22Rv1 (cell line): ENCODE measurements around the gene VENTX.

Experiments used
- H3K27ac ChIP-seq: fragments of 450-650 bp; 2 replicates; pipeline ENCODE4 v1.5.1; 2017
- ZFX ChIP-seq: fragments of 450-650 bp; IDR thresholded peaks from 2 replicates; pipeline ENCODE4 v1.6.1; 2017; ENCODE audit warnings: antibody characterized with exemption, borderline replicate concordance
- TF ChIP-seq, protein P1 (sequence below): fragments of 450-650 bp; IDR thresholded peaks from 2 replicates; pipeline ENCODE4 v1.5.1; 2017; ENCODE audit warnings: mild to moderate bottlenecking

The VENTX gene

DNA sequence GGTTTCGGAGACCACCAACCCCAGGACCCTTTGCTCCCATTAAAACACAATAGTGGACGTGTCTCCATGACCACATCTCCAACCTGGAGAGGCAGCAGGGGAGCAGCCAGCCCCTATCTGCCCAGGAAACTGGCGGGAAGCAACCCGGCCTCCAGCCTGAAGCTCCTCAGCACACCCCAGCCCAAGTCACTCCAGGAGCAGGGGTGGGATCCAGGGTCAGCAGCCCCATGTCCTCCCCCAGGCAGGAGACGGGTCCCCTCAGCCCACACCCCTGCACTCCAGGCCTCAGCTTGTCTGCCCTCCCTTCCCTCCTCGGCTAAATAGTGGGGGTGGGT lies 38.4 kb downstream of the VENTX start:
- TF ChIP-seq ZFX: no peak
- TF ChIP-seq, protein P1, sequence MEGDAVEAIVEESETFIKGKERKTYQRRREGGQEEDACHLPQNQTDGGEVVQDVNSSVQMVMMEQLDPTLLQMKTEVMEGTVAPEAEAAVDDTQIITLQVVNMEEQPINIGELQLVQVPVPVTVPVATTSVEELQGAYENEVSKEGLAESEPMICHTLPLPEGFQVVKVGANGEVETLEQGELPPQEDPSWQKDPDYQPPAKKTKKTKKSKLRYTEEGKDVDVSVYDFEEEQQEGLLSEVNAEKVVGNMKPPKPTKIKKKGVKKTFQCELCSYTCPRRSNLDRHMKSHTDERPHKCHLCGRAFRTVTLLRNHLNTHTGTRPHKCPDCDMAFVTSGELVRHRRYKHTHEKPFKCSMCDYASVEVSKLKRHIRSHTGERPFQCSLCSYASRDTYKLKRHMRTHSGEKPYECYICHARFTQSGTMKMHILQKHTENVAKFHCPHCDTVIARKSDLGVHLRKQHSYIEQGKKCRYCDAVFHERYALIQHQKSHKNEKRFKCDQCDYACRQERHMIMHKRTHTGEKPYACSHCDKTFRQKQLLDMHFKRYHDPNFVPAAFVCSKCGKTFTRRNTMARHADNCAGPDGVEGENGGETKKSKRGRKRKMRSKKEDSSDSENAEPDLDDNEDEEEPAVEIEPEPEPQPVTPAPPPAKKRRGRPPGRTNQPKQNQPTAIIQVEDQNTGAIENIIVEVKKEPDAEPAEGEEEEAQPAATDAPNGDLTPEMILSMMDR: no peak
- H3K27ac ChIP-seq: no peak overlapping the region

DNA sequence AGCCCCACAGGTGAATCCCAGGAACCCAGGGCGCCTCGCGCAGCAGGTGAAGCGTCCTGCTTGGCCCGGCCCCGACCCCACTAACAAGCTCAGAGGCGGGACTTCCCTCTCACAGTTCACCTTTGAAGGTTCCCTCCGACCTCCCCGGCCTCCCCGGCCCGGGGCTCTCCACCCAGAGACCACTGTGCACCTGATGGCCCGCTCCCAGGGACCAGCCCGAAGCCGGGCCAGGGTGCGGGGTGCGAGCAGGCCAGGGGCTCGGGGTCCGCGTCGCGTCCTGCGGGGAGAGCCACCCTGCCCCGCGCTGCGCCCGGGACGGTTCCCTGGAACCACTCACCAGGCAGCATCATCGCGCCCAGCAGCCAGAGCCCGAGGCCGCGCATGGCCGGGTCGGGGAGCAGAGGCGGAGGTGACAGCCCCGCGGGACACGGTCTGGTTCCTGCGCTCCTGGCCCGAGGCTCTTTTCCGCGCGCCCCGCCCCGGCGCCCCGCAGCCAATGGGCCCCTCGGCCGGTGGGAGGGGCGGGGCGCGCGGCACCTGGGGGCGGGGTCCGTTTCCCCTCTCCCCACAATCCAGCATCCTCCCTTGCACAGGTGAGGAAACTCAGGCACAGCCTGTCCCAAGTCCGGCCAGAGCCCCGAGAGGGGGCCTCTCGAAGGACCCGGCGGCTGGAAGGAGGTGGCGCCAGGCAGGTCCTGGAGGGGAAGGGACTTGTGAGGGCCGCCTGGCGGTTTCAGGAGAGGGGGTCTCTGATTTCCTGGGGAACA lies 39.0 kb downstream of the VENTX start, which contains the start of gene ADAM8:
TSS of gene ADAM8 (minus strand) at position 434 of the 767 bp plus-strand sequence. CDS start at position 383, 51 bp downstream.
- H3K27ac ChIP-seq: no peak within 1 kb of the TSS
- no peak for TF ChIP-seq ZFX
- TF ChIP-seq, protein P1: no peak

DNA sequence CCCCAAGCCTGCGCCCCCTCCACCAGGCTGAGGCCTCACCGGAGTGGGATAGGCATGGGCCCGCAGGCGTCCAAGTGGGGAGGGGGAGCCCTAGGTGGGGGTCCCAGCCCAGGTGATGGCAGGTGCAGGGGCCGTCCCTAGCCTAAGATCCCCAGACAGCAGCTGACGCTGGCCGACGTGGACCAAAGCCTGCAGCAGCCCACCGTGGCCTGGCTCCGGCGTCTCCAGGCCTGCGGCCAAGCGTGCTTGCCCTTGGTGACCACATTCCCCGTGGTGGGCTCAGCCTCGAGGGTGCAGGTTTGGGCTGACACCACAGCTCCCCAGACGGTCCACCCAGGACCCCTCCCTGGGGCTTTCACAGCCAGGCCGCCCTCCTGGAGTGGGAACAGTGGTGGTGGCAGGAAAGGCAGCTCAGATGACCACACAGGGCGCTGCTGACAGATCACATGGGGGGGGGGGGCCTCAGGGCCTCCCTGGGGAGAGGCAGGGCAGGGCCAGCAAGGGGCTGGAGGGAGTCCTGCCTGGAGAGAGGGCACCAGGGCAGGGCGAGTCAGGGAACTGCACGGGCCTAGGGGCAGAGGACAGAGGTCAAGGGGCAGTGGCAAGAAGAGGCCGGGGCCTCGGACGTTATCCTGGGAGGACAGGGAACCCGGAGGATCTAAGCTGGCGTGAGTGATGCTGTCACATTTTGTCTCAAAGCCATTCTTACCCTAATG lies 39.8 kb downstream of the VENTX start:
- no peak overlapping the region for H3K27ac ChIP-seq
- TF ChIP-seq, protein P1: no peak
- no peak for TF ChIP-seq ZFX

DNA sequence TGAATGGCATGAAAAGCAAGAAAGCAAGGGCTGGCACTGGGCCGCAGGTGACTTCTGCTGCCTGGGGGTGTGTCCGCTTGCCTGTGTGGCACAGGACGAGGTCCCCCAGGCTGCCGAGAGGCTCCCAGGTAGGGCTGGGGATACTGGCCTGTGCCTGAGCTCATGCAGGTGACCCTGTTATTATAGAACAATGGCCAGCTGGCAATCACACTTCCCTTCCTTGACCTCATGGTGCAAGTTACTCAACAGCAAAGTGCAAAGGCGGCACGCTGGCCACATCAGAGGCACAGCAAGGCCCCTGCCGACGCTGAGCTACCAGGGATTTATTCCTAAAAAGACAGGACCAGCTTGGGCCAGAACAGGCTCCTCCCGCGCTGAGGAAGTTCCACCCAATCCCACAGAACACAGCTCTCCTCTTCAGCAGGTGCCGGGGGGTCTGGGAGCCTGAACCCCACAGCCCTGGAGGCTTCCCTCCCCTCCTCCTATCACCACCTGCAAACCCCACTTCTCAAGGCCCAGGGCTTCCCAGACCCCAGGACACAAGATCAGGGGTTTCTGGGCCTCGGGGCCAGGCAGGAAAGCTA lies 40.4 kb downstream of the VENTX start:
- TF ChIP-seq, protein P1: no peak
- no peak for TF ChIP-seq ZFX
- H3K27ac ChIP-seq: no peak overlapping the region

DNA sequence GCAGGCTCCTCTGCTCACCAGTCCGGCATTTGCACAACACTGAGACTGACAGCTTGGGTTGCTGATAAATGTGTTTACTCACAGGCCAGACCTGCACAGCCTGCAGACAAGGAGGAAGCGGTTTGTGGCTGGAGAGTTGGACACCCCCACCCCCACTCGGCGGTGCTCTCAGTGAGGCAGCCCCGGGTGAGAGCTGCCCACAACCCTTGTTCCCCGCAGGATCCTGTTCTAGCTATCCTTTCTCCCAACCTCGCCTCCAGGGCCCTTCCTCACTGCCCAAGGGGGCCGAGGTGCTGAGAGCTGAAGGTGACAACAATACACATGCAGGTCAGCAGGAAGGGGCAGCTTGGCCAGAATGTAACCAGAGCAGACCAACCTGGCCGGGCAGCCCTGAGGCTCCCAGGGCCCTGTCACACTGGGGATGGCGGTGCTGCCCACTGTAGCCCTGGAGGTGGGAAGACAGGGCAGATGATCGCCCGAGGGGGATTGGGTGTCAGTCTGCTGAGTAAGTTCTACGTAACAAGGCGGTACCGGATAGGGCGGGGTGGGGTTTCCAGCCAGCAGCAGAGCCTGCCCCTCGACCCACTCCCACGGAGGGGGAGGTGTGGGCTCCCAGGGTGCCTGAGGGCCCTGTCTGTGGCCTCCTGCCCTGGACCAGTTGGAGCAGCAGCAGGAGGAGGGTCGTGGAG lies 41.1 kb downstream of the VENTX start:
- no peak overlapping the region for H3K27ac ChIP-seq
- no peak for TF ChIP-seq ZFX
- TF ChIP-seq, protein P1: no peak

DNA sequence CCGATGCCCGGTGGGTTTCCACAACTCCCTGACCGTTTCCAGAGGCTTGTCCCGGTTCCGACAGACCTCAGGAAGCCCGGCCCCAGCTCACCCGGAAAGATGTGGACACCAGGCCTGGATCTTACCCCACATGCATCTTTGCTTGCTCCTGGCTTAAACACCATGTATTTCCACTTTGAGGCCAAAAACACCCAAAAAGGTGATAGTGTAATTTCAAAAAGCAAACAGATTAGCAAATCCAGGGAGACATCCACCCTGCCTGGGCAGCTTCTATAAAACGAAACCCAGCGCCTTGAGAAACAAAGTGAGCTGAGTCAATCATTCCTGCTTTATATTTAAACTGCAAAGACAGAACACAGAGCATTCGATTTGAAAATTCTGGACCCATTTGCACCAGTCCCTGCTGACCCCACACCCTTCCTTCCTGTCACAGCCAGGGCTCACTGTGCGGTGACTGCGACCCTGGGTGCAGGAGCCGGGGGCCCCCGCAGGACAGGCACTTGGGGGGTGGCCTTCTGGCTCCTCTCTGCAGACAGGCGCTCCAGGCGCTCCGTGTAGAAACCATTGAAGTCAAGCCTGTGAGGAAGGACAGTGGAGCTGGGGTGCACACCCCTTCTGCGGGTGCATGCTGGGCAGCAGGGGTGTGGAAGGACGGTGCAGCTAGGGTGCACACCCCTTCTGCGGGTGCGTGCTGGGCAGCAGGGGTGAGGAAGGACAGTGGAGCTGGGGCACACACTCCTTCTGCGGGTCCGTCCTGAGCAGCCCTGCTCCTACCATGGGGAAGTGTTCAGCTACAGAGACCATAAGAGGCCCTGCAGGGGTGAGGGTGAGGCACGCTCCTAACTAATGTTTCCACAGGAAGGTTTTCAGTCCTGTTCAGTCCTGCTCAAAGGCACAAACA lies 41.9 kb downstream of the VENTX start:
- no peak for TF ChIP-seq ZFX
- TF ChIP-seq, protein P1: no peak
- no peak overlapping the region for H3K27ac ChIP-seq
